HL-60 (cell line): ENCODE results near the gene CDH7.

Source experiments
- CTCF ChIP-seq: IDR thresholded peaks from one replicate; pipeline ENCODE4 v1.5.1; 2011; ENCODE audit warnings: low read length, control low read depth, inconsistent platforms; ENCODE audit not compliant: insufficient read depth
- GABPA ChIP-seq: IDR thresholded peaks from 2 replicates; pipeline ENCODE4 v1.6.1; 2012; ENCODE audit warnings: low read depth
- POLR2AphosphoS5 ChIP-seq: IDR thresholded peaks from 2 replicates; pipeline ENCODE4 v1.6.1; 2012; ENCODE audit warnings: low read depth
- REST ChIP-seq: IDR thresholded peaks from 2 replicates; pipeline ENCODE4 v1.6.1; 2012; ENCODE audit warnings: low read depth; ENCODE audit not compliant: insufficient replicate concordance

- TF ChIP-seq POLR2AphosphoS5 (no peak), CTCF (no peak), GABPA (no peak), REST (no peak)
Measured at GRCh38 chr18:65808759-65809158, 57.9 kb downstream of the CDH7 start.
